ENCODE results near the gene BCL11B. TPM values are rescaled to one million over a fixed set of nuclear protein-coding genes. Genes with fewer than 3 reads are reported as not detected.

The BCL11B gene
- total and polyA plus RNA-seq, 2 experiments from 2014 or later, result 0.04 to 2.8 TPM

DNA sequence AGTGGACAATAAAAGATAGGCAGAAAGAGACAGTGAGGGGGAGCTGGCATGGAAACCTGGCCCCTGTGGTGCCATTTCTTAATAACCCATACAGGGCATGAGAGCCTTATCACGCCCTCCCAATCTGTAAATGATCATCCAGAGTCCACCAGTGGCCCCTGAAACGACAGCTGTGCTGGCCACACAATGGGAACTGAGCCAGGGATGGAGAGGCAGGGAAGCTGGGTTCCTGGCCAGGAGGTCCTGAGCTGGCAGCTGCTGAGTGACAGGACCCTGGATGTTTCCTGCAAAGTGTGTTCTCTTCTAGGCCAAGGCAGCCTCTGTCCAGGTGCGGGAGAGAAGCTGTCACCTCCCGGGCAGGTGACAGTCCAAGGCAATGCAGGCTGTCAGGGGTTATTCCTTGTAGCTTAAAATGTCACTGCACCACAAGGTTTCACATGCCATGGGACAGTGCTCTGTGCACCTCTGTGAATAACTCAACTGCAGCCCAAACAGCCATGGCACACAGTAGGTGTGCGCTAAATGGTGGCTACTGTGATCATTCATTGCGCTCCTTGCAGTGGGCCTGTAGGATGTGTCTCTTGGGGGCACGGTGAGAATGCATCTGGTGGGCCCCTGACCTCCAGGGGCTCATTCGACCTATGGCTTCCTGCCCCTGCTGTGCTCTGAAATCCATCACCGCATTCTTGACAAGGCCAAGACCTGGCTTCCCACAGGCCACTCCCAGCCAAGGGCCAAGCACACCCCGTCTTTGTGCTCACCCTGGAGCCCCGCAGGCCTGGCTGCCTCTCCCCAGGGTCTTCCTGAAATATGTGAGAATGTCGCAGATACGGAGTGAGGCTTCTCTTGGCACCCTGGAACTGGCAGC, 46.3 kb upstream of the BCL11B start:
- H3K4me1 ChIP-seq (ENCODE audit: low read depth), result no peaks in the 10 kb centered on the region
- no peaks in the 10 kb centered on the region for H3K36me3 ChIP-seq
- TF ChIP-seq, protein P1, sequence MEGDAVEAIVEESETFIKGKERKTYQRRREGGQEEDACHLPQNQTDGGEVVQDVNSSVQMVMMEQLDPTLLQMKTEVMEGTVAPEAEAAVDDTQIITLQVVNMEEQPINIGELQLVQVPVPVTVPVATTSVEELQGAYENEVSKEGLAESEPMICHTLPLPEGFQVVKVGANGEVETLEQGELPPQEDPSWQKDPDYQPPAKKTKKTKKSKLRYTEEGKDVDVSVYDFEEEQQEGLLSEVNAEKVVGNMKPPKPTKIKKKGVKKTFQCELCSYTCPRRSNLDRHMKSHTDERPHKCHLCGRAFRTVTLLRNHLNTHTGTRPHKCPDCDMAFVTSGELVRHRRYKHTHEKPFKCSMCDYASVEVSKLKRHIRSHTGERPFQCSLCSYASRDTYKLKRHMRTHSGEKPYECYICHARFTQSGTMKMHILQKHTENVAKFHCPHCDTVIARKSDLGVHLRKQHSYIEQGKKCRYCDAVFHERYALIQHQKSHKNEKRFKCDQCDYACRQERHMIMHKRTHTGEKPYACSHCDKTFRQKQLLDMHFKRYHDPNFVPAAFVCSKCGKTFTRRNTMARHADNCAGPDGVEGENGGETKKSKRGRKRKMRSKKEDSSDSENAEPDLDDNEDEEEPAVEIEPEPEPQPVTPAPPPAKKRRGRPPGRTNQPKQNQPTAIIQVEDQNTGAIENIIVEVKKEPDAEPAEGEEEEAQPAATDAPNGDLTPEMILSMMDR (IDR thresholded peaks at IDR 0.05; ENCODE audit: low read depth, low read length), result no peak
- no peak overlapping the region for H3K4me3 ChIP-seq
- H3K27ac ChIP-seq, result no peak overlapping the region
- H3K27me3 ChIP-seq, result no peaks in the 10 kb centered on the region
- DNase-seq (ENCODE audit: low read depth in 1 of 2, low spot score in 1 of 2), result no peak
- H3K9me3 ChIP-seq (ENCODE audit: low read depth), result no peaks in the 10 kb centered on the region

DNA sequence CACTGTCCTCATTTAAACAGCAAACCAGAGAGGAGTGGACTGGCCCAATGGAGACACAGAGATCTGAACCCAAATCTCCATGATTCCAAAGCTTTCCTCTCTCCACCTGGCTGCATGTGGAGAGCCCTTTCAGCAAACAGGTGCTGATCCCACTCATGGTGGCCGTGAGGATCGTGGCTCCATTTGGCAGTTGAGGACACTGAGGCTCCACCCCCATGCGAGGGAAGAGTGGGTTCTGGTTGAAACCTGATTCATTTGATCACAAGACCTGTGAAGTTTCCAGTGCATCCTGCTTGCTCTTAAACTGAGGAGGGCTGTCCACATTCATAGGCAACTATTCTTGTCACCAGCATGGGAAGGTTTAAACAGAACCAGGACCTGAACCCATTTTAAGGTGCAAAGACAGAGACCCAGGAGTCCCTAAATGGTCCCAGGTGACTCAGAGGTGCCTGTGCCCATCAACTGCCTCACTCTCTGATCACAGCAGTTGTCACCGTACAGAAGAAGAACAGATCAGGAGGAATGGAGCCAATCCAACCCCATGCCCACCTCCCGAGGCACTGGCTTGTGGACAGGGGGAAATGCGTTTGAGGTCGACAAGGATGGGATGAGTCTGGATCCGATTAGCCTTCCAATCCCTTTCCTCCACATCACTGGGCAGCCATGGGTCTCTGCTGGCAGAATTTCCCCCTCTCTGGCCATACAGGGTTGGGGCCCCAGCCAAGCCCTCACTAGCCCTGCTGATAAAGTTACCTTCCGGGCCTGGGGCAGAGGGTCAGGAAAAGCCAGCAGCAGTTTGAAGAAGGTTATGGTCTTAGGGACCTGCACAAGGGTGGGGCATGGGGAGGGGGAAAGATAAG, 45.5 kb upstream of the BCL11B start:
- Histone ChIP-seq H3K4me3 (no peak overlapping the region), H3K9me3 (ENCODE audit: low read depth) (no peaks in the 10 kb centered on the region), H3K27ac (no peak overlapping the region), H3K27me3 (no peaks in the 10 kb centered on the region), H3K36me3 (no peaks in the 10 kb centered on the region), H3K4me1 (ENCODE audit: low read depth) (no peaks in the 10 kb centered on the region)
- DNase-seq (ENCODE audit: low read depth in 1 of 2, low spot score in 1 of 2), result no peak
- TF ChIP-seq, protein P1 (IDR thresholded peaks at IDR 0.05; ENCODE audit: low read depth, low read length), result no peak

DNA sequence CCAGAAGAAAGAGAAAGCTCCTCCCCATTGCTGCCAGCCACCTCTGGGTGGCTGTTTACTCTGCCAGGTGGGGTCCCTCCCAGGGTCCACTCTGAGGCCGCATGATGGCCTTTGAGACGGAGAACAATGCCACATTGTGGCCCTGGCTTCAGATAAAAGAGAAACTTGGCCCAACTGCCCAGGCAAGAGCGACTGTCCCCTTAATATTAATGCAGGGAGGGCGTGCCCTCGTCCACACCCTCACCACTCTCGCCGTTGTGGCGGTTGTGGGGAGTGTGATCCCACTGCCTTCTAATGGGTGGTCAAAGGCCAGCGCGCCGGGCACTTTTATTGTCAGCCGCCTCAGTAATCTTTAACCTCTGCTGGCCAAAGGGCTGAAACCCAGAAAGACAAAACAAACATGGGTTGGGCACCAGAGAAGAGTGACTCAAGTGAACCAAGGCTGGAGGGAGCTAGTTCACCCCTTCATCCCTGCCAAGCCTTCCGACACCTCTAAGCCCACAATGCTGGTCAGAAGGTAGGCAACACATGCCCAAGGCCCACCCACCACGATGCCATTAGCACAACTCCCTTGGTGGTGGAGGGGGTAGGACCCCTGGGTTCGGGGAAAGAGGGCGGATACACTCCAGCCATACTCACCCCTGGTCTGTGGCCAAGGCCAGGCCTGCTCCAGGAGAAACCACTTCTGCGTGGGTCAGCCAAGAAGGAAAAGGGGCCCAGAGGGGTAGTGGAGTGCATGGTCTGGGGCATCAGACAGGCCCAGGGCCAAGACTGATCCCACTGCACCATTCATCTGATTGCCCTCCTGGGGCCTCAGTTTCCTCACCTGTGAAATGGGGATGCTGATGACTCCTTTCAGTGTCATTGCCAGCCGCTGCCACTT, 44.5 kb upstream of the BCL11B start:
- H3K27me3 ChIP-seq, result no peaks in the 10 kb centered on the region
- TF ChIP-seq, protein P1 (IDR thresholded peaks at IDR 0.05; ENCODE audit: low read depth, low read length), result no peak
- no peaks in the 10 kb centered on the region for H3K9me3 ChIP-seq (ENCODE audit: low read depth)
- no peak for DNase-seq (ENCODE audit: low read depth in 1 of 2, low spot score in 1 of 2)
- H3K36me3 ChIP-seq, result no peaks in the 10 kb centered on the region
- no peak overlapping the region for H3K4me3 ChIP-seq
- no peaks in the 10 kb centered on the region for H3K4me1 ChIP-seq (ENCODE audit: low read depth)
- H3K27ac ChIP-seq, result no peak overlapping the region

DNA sequence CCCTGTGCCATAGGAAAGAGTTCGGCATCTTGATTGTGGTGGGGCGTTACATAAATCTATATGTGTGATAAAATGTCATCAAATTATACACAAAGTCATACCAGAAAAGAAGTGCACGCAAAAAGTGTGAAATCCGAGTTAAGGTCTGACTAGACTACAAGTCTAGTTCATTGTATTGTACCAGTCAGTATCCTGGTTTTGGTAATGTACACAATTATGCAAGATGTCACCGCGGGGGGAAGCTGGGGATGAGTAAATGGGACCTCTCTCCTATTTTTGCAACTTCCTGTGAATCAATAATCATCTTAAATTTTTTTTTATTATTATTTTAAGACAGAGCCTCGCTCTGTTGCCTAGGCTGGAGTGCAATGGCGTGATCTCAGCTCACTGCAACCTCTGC, 43.2 kb upstream of the BCL11B start:
- H3K4me3 ChIP-seq, result no peak overlapping the region
- TF ChIP-seq, protein P1 (IDR thresholded peaks at IDR 0.05; ENCODE audit: low read depth, low read length), result no peak
- no peaks in the 10 kb centered on the region for H3K36me3 ChIP-seq
- no peaks in the 10 kb centered on the region for H3K9me3 ChIP-seq (ENCODE audit: low read depth)
- no peak for DNase-seq (ENCODE audit: low read depth in 1 of 2, low spot score in 1 of 2)
- H3K4me1 ChIP-seq (ENCODE audit: low read depth), result no peaks in the 10 kb centered on the region
- no peak overlapping the region for H3K27ac ChIP-seq
- H3K27me3 ChIP-seq, result no peaks in the 10 kb centered on the region

- DNase-seq (ENCODE audit: low read depth in 1 of 2, low spot score in 1 of 2), result no peak
- H3K36me3 ChIP-seq, result no peaks in the 10 kb centered on the region
- H3K27ac ChIP-seq, result no peak overlapping the region
- H3K4me1 ChIP-seq (ENCODE audit: low read depth), result no peaks in the 10 kb centered on the region
- no peaks in the 10 kb centered on the region for H3K9me3 ChIP-seq (ENCODE audit: low read depth)
- H3K27me3 ChIP-seq, result no peaks in the 10 kb centered on the region
- TF ChIP-seq, protein P1 (IDR thresholded peaks at IDR 0.05; ENCODE audit: low read depth, low read length), result no peak
- no peak overlapping the region for H3K4me3 ChIP-seq
These were observed 42.6 kb upstream of the BCL11B start for GRCh38 chr14:99314623-99315022.
